CD4-positive, alpha-beta T cell (primary cell): ENCODE measurements around the gene ASCC3. TPM values are rescaled to one million over a fixed set of nuclear protein-coding genes. Genes with fewer than 3 reads are reported as not detected.

ENCODE experiments used
- ATAC-seq: fragments of 200-7000 bp; cut with Tn5 transposase; one replicate; pipeline ENCODE4 v1.10.0; 2022; ENCODE audit warnings: mild to moderate bottlenecking; ENCODE audit not compliant: poor library complexity
- CTCF ChIA-PET: fragments of 350-600 bp; sonication (Branson Sonifier 250); formaldehyde crosslinking; loops from one replicate; lab custom pipeline; 2021; ENCODE audit warnings: antibody characterized with exemption, inconsistent platforms; lab: Charles Lee
- POLR2A ChIA-PET: fragments of 350-600 bp; sonication (Branson Sonifier 250); formaldehyde crosslinking; loops from one replicate; lab custom pipeline; 2021; ENCODE audit warnings: antibody characterized with exemption, inconsistent platforms; lab: Charles Lee
- DNase-seq, 14 experiments: peaks; one replicate each; pipeline ENCODE4 v3.0.0-alpha.2; 2013 to 2020; ENCODE audit warnings: mixed read lengths in 2 of 14
- H3K27ac ChIP-seq, 2 donors: one replicate each; pipeline versions ENCODE4 v1.5.1 to v1.7.0; 2013; ENCODE audit warnings: low read length in 2 of 2, low read depth in 1 of 2, mild to moderate bottlenecking in 1 of 2
- H3K27me3 ChIP-seq, 2 experiments: 1 replicate in 1 of 2; 2 replicates in 1 of 2; pipeline versions ENCODE4 v1.6.1 to v1.7.0; 2013; ENCODE audit warnings: low read length in 2 of 2, control low read depth in 1 of 2, mild to moderate bottlenecking in 1 of 2, moderate library complexity in 1 of 2; ENCODE audit not compliant: insufficient read depth in 2 of 2, control insufficient read depth in 1 of 2
- H3K36me3 ChIP-seq: one replicate; pipeline ENCODE4 v1.6.1; 2013; ENCODE audit warnings: low read length, control low read depth; ENCODE audit not compliant: insufficient read depth
- H3K4me1 ChIP-seq: one replicate; pipeline ENCODE4 v1.6.1; 2013; ENCODE audit warnings: low read length, control low read depth; ENCODE audit not compliant: insufficient read depth
- H3K4me3 ChIP-seq: one replicate; pipeline ENCODE4 v1.5.1; 2013; ENCODE audit warnings: mild to moderate bottlenecking, low read length, moderate library complexity
- H3K9me3 ChIP-seq, 2 experiments: 1 replicate in 1 of 2; 2 replicates in 1 of 2; pipeline versions ENCODE4 v1.6.1 to v1.7.0; 2013; ENCODE audit warnings: low read length in 2 of 2, mild to moderate bottlenecking in 2 of 2, control low read depth in 1 of 2, moderate library complexity in 1 of 2; ENCODE audit not compliant: control insufficient read depth in 1 of 2, insufficient read depth in 1 of 2
- H3K27ac Mint-ChIP-seq: one replicate; pipeline ENCODE4 v1.8.0; 2020; ENCODE audit warnings: mixed read lengths
- H3K27me3 Mint-ChIP-seq: one replicate; pipeline ENCODE4 v1.8.0; 2021; ENCODE audit warnings: mixed read lengths
- H3K36me3 Mint-ChIP-seq: one replicate; pipeline ENCODE4 v1.8.0; 2021; ENCODE audit warnings: low read depth, mixed read lengths
- H3K4me1 Mint-ChIP-seq: one replicate; pipeline ENCODE4 v1.8.0; 2021; ENCODE audit warnings: low read depth, mixed read lengths
- H3K4me3 Mint-ChIP-seq: one replicate; pipeline ENCODE4 v1.8.0; 2020; ENCODE audit warnings: mild to moderate bottlenecking, mixed read lengths
- H3K9me3 Mint-ChIP-seq: one replicate; pipeline ENCODE4 v1.8.0; 2020; ENCODE audit warnings: mixed read lengths
- intact Hi-C, 2 experiments: fragments of 100-400 bp; cut with DNase I in 1 of 2; cut with micrococcal nuclease in 1 of 2; formaldehyde crosslinking; loops; one replicate each; pipeline versions ENCODE4 v1.15.1 to v1.9.0; 2023 to 2025; cut with DNase I, micrococcal nuclease
- total RNA-seq, 174 experiments: library from RNA in 2 of 174; stranded (reverse) in 2 of 174; gene quantifications; one replicate each; pipeline ENCODE4 v1.2.3 and lab custom pipeline; 2021 to 2026
- TF ChIP-seq, protein P1 (sequence below): fragments of 200-600 bp; IDR thresholded peaks from one replicate; pipeline ENCODE4 v1.8.0; 2022; ENCODE audit warnings: antibody characterized with exemption, mild to moderate bottlenecking

Gene ASCC3
- total RNA-seq, 2 experiments from 2014 or later: 28.9 to 30.4 TPM

DNA sequence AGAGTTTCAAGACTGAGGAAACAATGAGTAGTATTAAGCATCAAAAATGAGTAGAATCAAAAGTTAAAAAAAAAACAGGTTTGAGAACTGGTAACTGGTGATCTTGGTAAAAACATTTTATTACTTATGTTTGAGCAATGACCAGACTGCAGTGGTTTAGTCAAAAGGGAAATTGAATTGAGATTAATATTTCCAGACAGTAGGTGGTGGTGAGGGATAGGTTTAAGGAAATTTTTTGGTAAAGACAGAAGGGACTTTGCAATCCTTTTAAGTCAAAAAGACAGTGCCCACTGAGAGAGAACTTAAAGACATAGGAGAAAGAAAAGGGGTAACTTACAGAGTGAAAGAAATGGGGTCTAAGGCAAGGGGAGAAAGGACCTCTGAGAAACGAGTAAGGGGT is 156.9 kb downstream of the ASCC3 start:
- Mint-ChIP-seq H3K9me3 (no peaks in the 10 kb centered on the region), H3K36me3 (peaks cover 29% of the 10 kb centered on the region), H3K4me3 (no peak overlapping the region), H3K4me1 (peaks cover 15% of the 10 kb centered on the region), H3K27me3 (no peaks in the 10 kb centered on the region), H3K27ac (no peak overlapping the region)
- Histone ChIP-seq H3K9me3 (no peaks in the 10 kb centered on the region), H3K4me3 (no peak overlapping the region), H3K27me3 (no peaks in the 10 kb centered on the region), H3K27ac (no peak overlapping the region), H3K4me1 (no peaks in the 10 kb centered on the region), H3K36me3 (peaks cover 10% of the 10 kb centered on the region)
- DNase-seq: no peak
- POLR2A ChIA-PET: no interaction called here
- TF ChIP-seq, protein P1, sequence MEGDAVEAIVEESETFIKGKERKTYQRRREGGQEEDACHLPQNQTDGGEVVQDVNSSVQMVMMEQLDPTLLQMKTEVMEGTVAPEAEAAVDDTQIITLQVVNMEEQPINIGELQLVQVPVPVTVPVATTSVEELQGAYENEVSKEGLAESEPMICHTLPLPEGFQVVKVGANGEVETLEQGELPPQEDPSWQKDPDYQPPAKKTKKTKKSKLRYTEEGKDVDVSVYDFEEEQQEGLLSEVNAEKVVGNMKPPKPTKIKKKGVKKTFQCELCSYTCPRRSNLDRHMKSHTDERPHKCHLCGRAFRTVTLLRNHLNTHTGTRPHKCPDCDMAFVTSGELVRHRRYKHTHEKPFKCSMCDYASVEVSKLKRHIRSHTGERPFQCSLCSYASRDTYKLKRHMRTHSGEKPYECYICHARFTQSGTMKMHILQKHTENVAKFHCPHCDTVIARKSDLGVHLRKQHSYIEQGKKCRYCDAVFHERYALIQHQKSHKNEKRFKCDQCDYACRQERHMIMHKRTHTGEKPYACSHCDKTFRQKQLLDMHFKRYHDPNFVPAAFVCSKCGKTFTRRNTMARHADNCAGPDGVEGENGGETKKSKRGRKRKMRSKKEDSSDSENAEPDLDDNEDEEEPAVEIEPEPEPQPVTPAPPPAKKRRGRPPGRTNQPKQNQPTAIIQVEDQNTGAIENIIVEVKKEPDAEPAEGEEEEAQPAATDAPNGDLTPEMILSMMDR: no peak
- no peak for ATAC-seq
- intact Hi-C loops: loop anchor here in 1 of 2 experiments (5.0 kb wide), 1 partner anchor 607 kb away; no protein-coding TSS in a partner anchor
- CTCF ChIA-PET: no interaction called here

DNA sequence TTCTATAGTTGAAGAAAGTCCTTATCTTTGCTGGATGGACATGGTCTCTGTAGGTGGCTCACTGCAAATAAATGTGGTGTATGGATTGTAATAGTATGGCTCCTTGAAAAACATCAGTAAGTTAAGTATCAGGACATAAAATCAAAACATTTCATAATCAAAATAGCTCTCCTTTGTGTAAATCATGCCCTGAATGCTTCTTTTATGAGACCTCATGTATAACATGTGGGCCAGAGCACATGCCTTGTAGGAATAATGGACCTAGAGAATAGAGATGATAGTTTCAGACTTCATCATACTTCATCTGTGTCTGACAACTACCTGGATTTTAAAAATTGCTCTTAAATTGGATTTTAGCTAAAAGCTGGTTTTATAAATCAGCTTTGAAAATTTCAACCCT is 159.9 kb downstream of the ASCC3 start:
- Histone ChIP-seq H3K36me3 (peaks cover 10% of the 10 kb centered on the region), H3K27me3 (no peaks in the 10 kb centered on the region), H3K4me1 (no peaks in the 10 kb centered on the region), H3K9me3 (no peaks in the 10 kb centered on the region), H3K27ac (no peak overlapping the region), H3K4me3 (no peak overlapping the region)
- DNase-seq: no peak
- Mint-ChIP-seq H3K27me3 (no peaks in the 10 kb centered on the region), H3K4me1 (peaks cover 15% of the 10 kb centered on the region), H3K4me3 (no peak overlapping the region), H3K27ac (no peak overlapping the region), H3K9me3 (no peaks in the 10 kb centered on the region), H3K36me3 (peaks cover 35% of the 10 kb centered on the region)
- TF ChIP-seq, protein P1: no peak
- intact Hi-C loops: loop anchor here in 1 of 2 experiments (5.0 kb wide), 1 partner anchor 604 kb away; no protein-coding TSS in a partner anchor
- no peak for ATAC-seq
- ChIA-PET CTCF (no interaction called here), POLR2A (no interaction called here)

- POLR2A ChIA-PET: no interaction called here
These were observed 161.0 kb downstream of the ASCC3 start for GRCh38 chr6:100719883-100720682.

More at GRCh38 chr6:100719883-100720682, 161.0 kb downstream of the ASCC3 start:
- CTCF ChIA-PET: no interaction called here
- ATAC-seq (no peak), DNase-seq (peak in 2 of 14 experiments; percentile 7 to 34)
- Mint-ChIP-seq H3K9me3 (no peaks in the 10 kb centered on the region), H3K4me3 (peak overlapping the region; percentile 20), H3K27ac (no peak overlapping the region), H3K27me3 (no peaks in the 10 kb centered on the region), H3K4me1 (peaks cover 15% of the 10 kb centered on the region), H3K36me3 (peaks cover 35% of the 10 kb centered on the region)
- no peaks in the 10 kb centered on the region for H3K4me1 ChIP-seq
- H3K27ac ChIP-seq: no peak overlapping the region
- intact Hi-C loops: loop anchor here (5.0 kb wide), 2 partner anchors 603 to 853 kb away; no protein-coding TSS in a partner anchor
- H3K36me3 ChIP-seq: peaks cover 7% of the 10 kb centered on the region
- TF ChIP-seq, protein P1: peak; percentile 60
- H3K4me3 ChIP-seq: no peak overlapping the region
- H3K9me3 ChIP-seq: no peaks in the 10 kb centered on the region
- H3K27me3 ChIP-seq: no peaks in the 10 kb centered on the region
